ENCODE measurements around the gene SYT5.
"Not testable (repeated sequence)": the region's sequence is repeated elsewhere in the genome, so short reads cannot be mapped to it uniquely, and the experiment has no call there.

Gene SYT5

GRCh38 chr19:55171440-55171839 lies 8.6 kb downstream of the SYT5 start:
- DNase-seq (ENCODE audit: low spot score), result no peak

DNA sequence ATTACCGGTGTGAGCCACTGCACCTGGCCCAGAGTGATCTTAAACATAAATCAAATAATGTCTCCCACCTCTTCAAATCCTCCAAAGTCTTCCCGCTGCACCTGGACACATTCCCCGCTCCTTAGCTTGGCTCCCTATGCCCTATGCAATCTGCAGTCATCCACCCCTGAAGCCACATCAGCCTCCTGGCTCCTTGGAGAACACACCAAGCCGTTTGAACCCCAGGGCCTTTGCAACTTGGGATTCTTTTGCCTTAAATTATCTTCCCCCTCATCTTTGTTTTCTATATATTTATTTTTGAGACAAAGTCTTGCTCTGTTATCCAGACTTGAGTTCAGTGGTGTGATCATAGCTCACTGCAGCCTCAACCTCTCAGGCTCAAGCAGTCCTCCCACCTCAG lies 11.0 kb downstream of the SYT5 start:
- DNase-seq (ENCODE audit: low spot score), result no peak

GRCh38 chr19:55166530-55167268 lies 13.4 kb downstream of the SYT5 start, which contains the start of gene DNAAF3:
TSS of gene DNAAF3 (minus strand) at chr19:55166613. CDS start at chr19:55166413, 200 bp downstream.
- DNase-seq (ENCODE audit: low spot score), result peak; percentile 16

- DNase-seq (ENCODE audit: low spot score), result no peak
Observed at GRCh38 chr19:55165952-55166529, 14.0 kb downstream of the SYT5 start.

DNA sequence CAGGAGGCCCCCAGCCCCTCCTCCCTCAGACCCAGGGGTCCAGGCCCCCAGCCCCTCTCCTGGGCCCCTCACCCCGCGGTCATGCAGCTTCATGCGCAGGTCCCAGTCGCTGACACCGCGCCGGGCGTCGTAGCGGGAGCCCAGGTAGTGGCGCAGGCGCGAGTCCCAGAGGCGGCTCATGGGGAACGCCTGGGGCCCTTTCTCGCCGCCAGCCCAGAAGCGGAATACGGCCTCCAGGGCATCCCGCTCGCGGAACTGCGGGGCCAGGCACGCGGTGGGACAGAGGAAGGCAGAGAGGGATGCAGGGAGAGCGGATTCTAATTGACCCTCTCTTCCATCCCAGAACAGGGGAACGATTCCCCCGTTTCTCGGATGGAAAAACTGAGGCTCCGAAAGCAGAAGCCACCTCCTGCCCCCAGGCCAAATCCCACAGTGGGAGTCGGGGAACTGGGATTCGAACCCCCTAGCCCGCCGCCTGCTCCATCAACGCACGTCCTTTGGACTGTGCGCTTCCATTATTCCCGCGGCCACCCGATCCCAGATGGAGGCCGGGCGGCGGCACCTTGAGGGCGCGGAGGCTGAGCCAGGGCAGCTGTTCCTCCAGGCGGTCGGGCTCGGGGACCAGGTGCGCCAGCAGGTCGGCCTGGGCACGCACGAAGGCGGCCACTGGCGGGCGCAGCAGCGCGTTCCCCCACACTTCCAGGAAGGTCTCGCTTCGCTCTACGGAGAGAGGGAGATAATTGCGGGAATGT lies 18.3 kb downstream of the SYT5 start:
- DNase-seq (ENCODE audit: low spot score), result no peak

DNA sequence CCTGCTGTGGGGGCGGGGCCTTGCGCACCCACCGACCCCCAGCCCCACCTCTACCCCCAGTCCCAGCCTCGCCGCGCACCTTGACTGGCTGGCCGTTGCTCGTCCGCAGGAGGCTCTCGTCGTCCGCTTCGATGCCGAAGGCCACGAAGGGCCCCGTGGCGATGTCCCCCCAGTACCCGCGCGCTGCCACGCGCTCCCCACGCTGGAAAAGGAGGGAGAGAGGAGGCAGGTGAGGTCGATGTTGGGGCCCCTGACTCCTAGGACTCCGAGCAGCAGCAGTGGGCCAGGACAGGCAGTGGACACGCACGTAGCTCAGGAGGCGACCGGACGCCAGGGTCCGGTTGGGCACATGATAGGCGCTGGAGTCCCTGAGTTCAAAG lies 19.1 kb downstream of the SYT5 start:
- no peak for DNase-seq (ENCODE audit: low spot score)

DNA sequence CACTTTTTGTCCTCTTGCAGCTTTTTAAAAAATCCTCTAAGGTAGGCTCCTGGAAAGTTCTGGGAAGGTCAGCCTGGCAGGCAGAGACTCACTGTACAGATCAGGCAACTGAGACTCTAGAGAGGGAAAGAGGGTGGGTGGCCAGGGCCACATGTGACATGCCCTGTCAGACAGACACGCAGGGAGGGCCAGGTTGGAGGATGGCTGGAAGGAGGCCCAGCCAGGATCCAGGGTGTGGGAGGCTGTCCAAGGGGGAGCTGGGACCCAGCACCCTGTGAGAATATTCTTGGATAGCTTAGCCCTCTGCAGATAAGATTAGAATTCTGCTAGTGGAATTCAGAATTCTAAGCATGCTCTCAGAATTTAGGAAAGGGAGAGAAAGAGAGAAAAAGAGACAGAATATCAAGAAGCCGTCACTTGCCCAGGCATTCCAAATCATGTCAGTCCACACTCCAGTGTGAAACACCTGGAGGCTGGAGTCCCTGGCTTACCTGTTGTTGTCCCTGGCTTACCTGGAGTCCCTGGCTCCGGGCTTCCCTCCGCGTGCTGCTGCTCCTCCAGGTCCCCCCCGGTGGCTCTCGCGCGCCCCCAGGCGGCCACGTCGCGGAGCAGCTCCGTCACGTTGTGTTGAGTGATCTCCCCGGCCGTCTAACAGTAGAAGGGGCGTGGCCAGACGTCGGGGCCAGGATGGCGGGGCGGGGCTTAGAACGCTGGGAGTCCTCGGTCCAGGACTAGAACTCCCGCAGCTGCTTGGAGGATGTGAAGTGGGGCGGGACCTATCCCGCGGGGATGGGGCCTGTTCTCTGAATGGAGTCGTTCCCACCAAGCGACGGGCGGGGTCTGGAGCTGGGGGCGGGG lies 19.7 kb downstream of the SYT5 start:
- DNase-seq (ENCODE audit: low spot score), result peak; percentile 76

DNA sequence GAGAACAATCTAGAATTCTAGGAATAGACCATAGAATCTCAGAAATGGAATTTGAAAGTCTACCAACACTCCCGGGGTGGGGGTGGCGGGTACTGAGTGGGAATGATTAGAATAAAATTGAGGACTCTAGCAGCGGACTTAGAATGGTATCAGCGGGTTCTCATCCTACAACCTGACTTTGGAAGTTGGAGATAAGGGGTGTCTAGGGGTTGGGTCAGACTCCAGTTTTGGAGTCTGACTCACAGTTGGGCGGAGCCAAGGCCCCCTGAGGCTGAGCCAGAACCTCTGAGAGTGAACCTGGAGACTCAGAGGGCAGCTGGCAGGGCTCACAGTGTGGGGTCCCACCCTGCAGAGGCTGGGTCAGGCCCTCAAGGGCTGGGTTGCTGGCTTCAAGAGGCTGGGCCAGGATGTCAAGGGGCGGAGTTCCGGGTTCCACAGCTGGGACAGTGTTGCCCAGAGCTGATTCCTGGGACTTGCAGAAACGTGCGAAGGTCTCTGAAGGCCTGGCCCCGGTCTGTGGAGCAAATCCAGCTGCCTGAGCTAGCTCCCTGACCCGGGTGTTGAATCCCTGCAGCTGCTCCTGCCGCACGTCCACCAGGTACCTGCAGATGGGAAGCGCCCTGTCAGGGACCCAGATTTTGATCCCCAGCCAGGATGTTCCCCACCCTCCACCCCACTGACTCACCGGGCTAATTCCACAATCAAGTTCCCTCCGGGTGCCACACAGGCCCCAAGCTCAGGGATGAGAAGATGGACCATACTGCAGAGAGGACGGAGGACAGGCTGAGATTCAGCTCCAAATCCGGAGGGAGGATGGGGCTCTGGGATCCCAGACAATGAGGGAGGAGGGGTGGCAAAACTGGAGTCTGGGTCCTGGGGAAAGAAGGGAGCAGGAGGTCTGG lies 21.0 kb downstream of the SYT5 start:
- no peak for DNase-seq (ENCODE audit: low spot score)

GRCh38 chr19:55158423-55158822 lies 21.7 kb downstream of the SYT5 start:
- DNase-seq (ENCODE audit: low spot score), result no peak

DNA sequence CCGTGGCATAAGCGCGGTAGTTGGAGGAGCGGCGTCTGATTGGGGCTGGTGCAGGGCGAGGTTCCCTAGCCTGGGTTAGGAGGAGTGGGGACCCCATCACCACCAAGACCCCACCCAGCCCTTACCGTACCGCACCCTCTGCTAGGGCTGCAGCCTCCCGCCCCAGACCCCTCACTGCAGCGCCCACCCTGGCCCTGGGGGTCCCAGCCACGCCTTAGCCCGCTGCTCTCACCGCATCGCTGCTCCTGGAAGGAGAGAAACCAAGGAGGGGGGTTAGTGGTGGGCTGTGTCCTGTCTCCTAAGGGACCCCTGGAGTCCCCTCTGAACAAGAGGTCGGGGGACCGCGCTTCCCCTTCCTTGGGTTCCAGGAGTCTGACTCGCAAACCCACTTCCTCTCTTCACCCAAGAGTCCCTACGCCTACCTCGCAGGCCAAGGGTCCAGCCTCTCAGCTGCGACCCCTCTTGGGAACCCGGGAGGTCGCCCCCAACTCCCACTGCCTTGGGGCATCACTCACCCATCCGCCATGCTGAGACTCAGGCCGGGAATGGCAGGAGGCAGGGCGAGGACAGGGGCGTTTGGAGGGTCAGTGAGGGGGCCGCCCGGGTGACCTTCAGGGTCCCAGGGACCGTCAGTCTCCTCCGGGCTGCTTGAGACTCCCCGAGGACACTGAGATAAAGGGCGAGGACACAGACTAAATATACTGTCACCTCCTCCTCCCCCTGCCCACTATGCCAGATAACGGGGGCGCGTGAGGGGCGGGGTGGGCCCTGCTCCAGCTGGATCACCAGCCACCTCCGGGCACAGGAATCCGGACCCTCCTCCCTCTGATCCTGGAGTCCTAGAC lies 22.8 kb downstream of the SYT5 start, which contains the start of gene TNNI3:
TNNI3 (minus strand) TSS at position 669 of the 845 bp plus-strand sequence; CDS start at position 526, 143 bp downstream.
- DNase-seq (ENCODE audit: low spot score), result no peak

GRCh38 chr19:55156202-55157063 lies 23.7 kb downstream of the SYT5 start:
- no peak for DNase-seq (ENCODE audit: low spot score)

GRCh38 chr19:55155784-55156183 lies 24.3 kb downstream of the SYT5 start:
- DNase-seq (ENCODE audit: low spot score), result not testable (repeated sequence)

GRCh38 chr19:55153652-55154264 lies 26.3 kb downstream of the SYT5 start:
- DNase-seq (ENCODE audit: low spot score), result no peak

- DNase-seq (ENCODE audit: low spot score), result no peak
Observed at GRCh38 chr19:55152017-55152416, 28.1 kb downstream of the SYT5 start.

DNA sequence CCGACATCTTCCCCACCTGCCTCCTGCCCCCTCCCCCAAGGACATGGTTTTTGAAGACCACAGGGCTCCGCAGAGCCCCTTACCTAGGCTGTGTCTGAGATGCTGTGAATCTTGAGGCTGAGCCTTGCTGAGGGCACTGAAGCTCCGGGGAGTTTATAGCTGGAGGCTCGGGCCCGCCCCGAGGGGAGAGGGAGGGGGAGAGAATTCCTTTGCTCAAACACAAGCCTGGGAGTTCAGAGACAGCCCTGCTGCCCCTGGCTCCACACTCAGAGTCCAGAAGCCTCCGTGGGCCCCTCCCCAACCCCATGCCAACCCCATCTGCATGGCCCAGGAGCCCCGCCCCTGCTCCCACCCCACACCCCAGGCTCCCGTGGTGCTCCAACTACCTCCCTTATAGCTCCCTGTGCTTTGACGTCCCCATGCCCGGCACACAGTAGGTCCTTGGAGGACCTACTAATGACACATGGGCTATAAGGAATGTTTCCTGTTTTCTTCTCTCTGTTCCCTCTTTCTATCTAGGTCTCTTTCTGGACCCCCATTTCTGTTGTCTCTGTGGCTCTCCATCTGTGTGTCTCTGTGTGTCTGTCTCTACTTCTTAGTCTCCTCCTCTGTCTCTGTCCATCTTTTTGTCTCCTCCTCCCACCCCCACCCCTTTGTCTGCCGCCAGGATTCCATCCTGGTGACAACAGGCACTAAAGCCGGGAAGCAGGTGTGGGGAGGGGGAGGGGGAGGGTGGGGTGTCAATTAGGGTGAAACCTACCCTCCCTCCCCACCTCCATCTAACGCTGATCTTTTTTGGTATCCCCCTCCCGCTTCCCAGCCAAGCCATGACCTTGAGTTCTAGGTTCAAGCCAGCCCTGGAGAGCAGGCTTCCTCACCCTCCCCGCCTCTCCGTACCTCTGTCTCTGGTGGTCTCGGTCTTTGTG lies 30.7 kb downstream of the SYT5 start, which contains the start of gene TNNT1:
TNNT1 (minus strand) TSS at position 129 of the 926 bp plus-strand sequence. CDS start 2,049 bp downstream, outside the sequence.
- DNase-seq (ENCODE audit: low spot score), result no peak

DNA sequence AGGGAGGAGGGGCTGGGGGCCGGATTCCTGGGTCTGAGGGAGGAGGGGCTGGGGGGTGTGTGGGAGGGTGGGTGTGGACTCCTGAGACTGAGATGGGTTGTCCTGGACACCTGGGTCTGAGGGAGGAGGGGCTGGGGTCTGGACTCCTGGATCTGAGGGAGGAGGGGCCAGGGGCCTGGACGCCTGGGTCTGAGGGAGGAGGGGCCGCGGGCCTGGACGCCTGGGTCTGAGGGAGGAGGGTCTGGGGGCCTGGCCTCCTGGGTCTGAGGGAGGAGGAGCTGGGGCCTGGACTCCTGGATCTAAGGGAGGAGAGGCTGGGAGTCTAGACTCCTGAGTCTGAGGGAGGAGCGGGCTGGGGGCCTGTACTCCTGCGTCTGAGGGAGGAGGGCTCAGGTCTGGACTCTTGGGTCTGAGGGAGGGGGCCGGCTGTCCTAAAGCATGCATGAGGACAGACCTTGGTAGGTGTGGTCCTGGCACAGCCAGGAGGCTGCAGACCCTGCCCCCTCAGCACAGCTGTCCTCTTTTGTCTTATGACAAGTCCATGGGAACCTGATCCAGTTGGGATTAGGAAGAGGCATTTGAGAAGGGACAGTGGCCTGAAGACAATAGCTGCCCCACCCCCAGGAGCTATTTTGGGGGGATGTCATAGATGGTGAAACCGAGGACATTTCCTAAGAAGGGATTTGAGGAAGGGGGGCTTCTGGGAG lies 32.4 kb downstream of the SYT5 start:
- DNase-seq (ENCODE audit: low spot score), result no peak

Measured in CD4-positive, alpha-beta T cell treated with Interleukin-6 at 100 ng/mL for 8 hours (primary cell).